Gastrocnemius medialis (tissue), 4 donors: ENCODE results near the gene GMPR2. TPM values are rescaled to one million over a fixed set of nuclear protein-coding genes. Genes with fewer than 3 reads are reported as not detected.
A peak's percentile ranks its signal among the peaks of the same experiment; 100 is the strongest.
"Not testable (repeated sequence)": the region's sequence is repeated elsewhere in the genome, so short reads cannot be mapped to it uniquely, and the experiment has no call there.

Experiments
- ATAC-seq, 2 donors: fragments of 150-250 bp; one replicate each; pipeline ENCODE4 v1.9.1; 2016
- DNase-seq, 2 donors: peaks; one replicate each; pipeline ENCODE4 v3.0.0-alpha.2; 2019
- H3K27ac ChIP-seq, 4 donors: fragments of 200-600 bp; sonication (generic); 1 replicate in 1 of 4; 2 replicates in 3 of 4; pipeline ENCODE4 v1.5.1; 2016 to 2018; ENCODE audit warnings: mild to moderate bottlenecking in 2 of 4, moderate library complexity in 1 of 4
- H3K27me3 ChIP-seq, 3 donors: fragments of 200-600 bp; sonication (generic) in 2 of 3; 1 replicate in 1 of 3; 2 replicates in 2 of 3; pipeline versions ENCODE4 v1.5.1 to v1.6.0; 2016 to 2019; ENCODE audit warnings: mild to moderate bottlenecking in 1 of 3, moderate library complexity in 1 of 3
- H3K36me3 ChIP-seq, 2 donors: fragments of 200-600 bp; sonication (generic) in 1 of 2; one replicate each; pipeline ENCODE4 v1.5.1; 2017 to 2018
- H3K4me1 ChIP-seq, 2 donors: fragments of 200-600 bp; sonication (generic) in 1 of 2; one replicate each; pipeline ENCODE4 v1.5.1; 2016 to 2017; ENCODE audit warnings: mild to moderate bottlenecking in 2 of 2
- H3K4me3 ChIP-seq, 4 donors: fragments of 200-600 bp; sonication (generic) in 3 of 4; 1 replicate in 1 of 4; 2 replicates in 3 of 4; pipeline ENCODE4 v1.5.1; 2016 to 2019; ENCODE audit warnings: mild to moderate bottlenecking in 2 of 4
- H3K9me3 ChIP-seq, 3 donors: fragments of 200-600 bp; sonication (generic) in 2 of 3; 1 replicate in 1 of 3; 2 replicates in 2 of 3; pipeline ENCODE4 v1.5.1; 2016 to 2019
- CTCF ChIP-seq, 5 experiments: fragments of 450-650 bp in 3 of 5; fragments of 200-600 bp in 2 of 5; sonication (generic) in 2 of 5; IDR thresholded peaks in 4 of 5; conservative IDR thresholded peaks in 1 of 5; 1 replicate in 4 of 5; 2 replicates in 1 of 5; pipeline ENCODE4 v1.5.1; 2016 to 2019; ENCODE audit warnings: antibody characterized with exemption in 5 of 5, mild to moderate bottlenecking in 3 of 5, moderate library complexity in 3 of 5
- POLR2A ChIP-seq, 2 donors: fragments of 450-650 bp; IDR thresholded peaks; one replicate each; pipeline ENCODE4 v1.6.1; 2017; ENCODE audit warnings: antibody characterized with exemption in 2 of 2, mild to moderate bottlenecking in 2 of 2, moderate library complexity in 2 of 2
- in situ Hi-C, 4 donors: fragments of 200-750 bp; cut with MboI; loops; one replicate each; pipeline versions ENCODE4 v1.15.0 to v1.8.0; 2017; ENCODE audit warnings: low sequenced_read_pairs in 4 of 4
- intact Hi-C: fragments of 100-400 bp; cut with DNase I; formaldehyde crosslinking; loops from one replicate; pipeline ENCODE4 v1.15.1; 2023; ENCODE audit warnings: low total_unique reads
- total RNA-seq, 4 donors: library from RNA; depleted of rRNA; stranded (reverse); fragments of >200 nt; gene quantifications; one replicate each; pipeline versions ENCODE4 v1.1.0 to v1.2.3, GENCODE V29; 2016

GMPR2 gene
- total RNA-seq, 4 donors from 2014 or later: 15.4 to 44.8 (median 27.4) TPM

DNA sequence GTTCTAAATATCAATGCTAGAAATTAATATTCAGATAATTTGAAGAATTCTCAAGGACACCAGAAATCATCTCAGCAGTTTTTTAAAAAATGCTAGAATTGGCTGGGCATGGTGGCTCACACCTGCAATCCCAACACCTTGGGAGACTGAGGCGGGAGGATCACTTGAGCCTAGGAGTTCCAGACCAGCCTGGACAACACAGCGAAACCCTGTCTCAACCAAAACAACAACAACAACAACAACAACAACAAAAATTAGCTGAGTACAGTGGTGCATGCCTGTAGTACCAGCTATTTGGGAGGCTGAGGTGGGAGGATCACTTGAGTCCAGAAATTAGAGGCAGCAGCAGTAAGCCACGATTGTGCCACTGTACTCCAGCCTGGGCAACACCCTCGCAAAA, 13.6 kb upstream of the GMPR2 start:
- H3K27ac ChIP-seq: no peak overlapping the region
- peaks cover 12 to 14% of the 10 kb centered on the region in 2 donors for H3K4me1 ChIP-seq
- peaks cover 0 to 14% of the 10 kb centered on the region in 2 donors for H3K36me3 ChIP-seq
- DNase-seq (no peak), ATAC-seq (no peak)
- in situ Hi-C loops (no loop called here), intact Hi-C loops (no loop called here)
- TF ChIP-seq POLR2A (IDR thresholded peaks at IDR 0.05): no peak
- no peak for TF ChIP-seq CTCF (IDR thresholded peaks at IDR 0.05 in 4 of 5, conservative IDR thresholded peaks at IDR 0.05 in 1 of 5)
- H3K4me3 ChIP-seq: no peak overlapping the region
- no peaks in the 10 kb centered on the region for H3K27me3 ChIP-seq
- no peaks in the 10 kb centered on the region for H3K9me3 ChIP-seq

GRCh38 chr14:24219521-24219920, 13.2 kb upstream of the GMPR2 start:
- Histone ChIP-seq H3K9me3 (no peaks in the 10 kb centered on the region), H3K27me3 (no peaks in the 10 kb centered on the region), H3K27ac (no peak overlapping the region), H3K4me1 (peaks cover 9 to 11% of the 10 kb centered on the region in 2 donors), H3K4me3 (no peak overlapping the region), H3K36me3 (peaks cover 0 to 14% of the 10 kb centered on the region in 2 donors)
- in situ Hi-C loops (no loop called here), intact Hi-C loops (no loop called here)
- no peak for DNase-seq
- TF ChIP-seq CTCF (IDR thresholded peaks at IDR 0.05 in 4 of 5, conservative IDR thresholded peaks at IDR 0.05 in 1 of 5) (no peak), POLR2A (IDR thresholded peaks at IDR 0.05) (no peak)
- ATAC-seq: no peak

DNA sequence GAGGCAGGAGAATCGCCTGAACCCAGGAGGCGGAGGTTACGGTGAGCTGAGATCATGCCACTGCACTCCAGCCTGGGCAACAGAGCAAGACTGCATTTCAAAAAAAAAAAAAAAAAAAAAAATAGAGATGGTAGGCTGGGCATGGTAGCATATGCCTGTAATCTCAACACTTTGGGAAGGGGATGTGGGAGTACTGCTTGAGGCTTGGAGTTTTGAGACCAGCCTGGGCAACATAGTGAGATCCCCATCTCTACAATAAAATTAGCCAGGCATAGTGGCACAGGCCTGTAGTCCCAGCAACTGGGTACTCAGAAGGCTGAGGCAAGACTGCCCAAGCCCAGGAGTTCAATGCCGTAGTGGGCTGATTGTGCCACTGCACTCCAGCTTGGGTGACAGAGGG, 9.7 kb upstream of the GMPR2 start:
- H3K9me3 ChIP-seq, H3K27ac ChIP-seq, H3K36me3 ChIP-seq, H3K27me3 ChIP-seq, H3K4me1 ChIP-seq, ATAC-seq, H3K4me3 ChIP-seq, intact Hi-C loops, DNase-seq, in situ Hi-C loops: not testable (repeated sequence)

- TF ChIP-seq CTCF (IDR thresholded peaks at IDR 0.05 in 4 of 5, conservative IDR thresholded peaks at IDR 0.05 in 1 of 5) (no peak), POLR2A (IDR thresholded peaks at IDR 0.05) (no peak)
- Histone ChIP-seq H3K27me3 (no peaks in the 10 kb centered on the region), H3K4me3 (no peak overlapping the region), H3K9me3 (no peaks in the 10 kb centered on the region), H3K4me1 (no peaks in the 10 kb centered on the region), H3K36me3 (no peaks in the 10 kb centered on the region), H3K27ac (peak overlapping the region in 3 of 4 donors; percentile 16 to 38 (median 21))
- in situ Hi-C loops (loop anchor here in 1 of 4 donors (25.0 kb wide), 1 partner anchor 213 kb away; the partner anchor contains the start of genes CBLN3, KHNYN and SDR39U1), intact Hi-C loops (no loop called here)
- ATAC-seq (no peak), DNase-seq (no peak)
Observed at GRCh38 chr14:24224618-24225071, 8.1 kb upstream of the GMPR2 start.

DNA sequence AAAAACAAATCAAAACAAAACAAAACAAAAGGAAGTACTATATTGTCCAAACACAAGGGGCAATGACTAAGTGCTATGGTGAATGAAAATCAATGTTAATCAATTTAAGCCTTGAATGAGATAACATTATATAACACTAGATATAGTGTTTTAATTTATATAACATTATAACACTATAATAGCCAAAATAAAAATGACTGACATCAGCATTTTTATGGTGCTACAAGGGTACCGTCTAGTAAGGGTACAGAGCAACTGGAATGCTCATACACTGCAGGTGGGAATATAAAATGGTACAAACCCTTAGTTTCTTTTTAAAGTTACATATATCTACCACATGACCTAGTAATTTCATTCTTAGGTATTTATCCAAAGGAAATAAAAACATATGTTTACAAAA, 6.3 kb upstream of the GMPR2 start:
- DNase-seq (no peak), ATAC-seq (no peak)
- H3K4me3 ChIP-seq: no peak overlapping the region
- peaks cover 7 to 9% of the 10 kb centered on the region in 2 donors for H3K4me1 ChIP-seq
- H3K27me3 ChIP-seq: no peaks in the 10 kb centered on the region
- H3K36me3 ChIP-seq: no peaks in the 10 kb centered on the region
- no peaks in the 10 kb centered on the region for H3K9me3 ChIP-seq
- no peak for TF ChIP-seq CTCF (IDR thresholded peaks at IDR 0.05 in 4 of 5, conservative IDR thresholded peaks at IDR 0.05 in 1 of 5)
- TF ChIP-seq POLR2A (IDR thresholded peaks at IDR 0.05): no peak
- H3K27ac ChIP-seq: no peak overlapping the region
- intact Hi-C loops: no loop called here
- in situ Hi-C loops: loop anchor here in 1 of 4 donors (25.0 kb wide), 1 partner anchor 211 kb away; the partner anchor contains the start of genes CBLN3, KHNYN and SDR39U1
